H54 (cell line): Measurements from ENCODE around the gene ZNF573.

Experiments
- DNase-seq: peaks from one replicate; pipeline ENCODE4 v3.0.0; 2011; ENCODE audit warnings: low spot score, mixed read lengths; ENCODE audit not compliant: insufficient read length
- FAIRE-seq: peaks from 3 replicates; lab custom pipeline; 2011; peaks lifted over from hg19 to GRCh38; lab: Jason Lieb, UNC
- POLR2A ChIP-seq: IDR thresholded peaks from 2 replicates; pipeline ENCODE4 v1.6.1; 2011; ENCODE audit warnings: low read depth, mild to moderate bottlenecking, low read length

The ZNF573 gene

DNA sequence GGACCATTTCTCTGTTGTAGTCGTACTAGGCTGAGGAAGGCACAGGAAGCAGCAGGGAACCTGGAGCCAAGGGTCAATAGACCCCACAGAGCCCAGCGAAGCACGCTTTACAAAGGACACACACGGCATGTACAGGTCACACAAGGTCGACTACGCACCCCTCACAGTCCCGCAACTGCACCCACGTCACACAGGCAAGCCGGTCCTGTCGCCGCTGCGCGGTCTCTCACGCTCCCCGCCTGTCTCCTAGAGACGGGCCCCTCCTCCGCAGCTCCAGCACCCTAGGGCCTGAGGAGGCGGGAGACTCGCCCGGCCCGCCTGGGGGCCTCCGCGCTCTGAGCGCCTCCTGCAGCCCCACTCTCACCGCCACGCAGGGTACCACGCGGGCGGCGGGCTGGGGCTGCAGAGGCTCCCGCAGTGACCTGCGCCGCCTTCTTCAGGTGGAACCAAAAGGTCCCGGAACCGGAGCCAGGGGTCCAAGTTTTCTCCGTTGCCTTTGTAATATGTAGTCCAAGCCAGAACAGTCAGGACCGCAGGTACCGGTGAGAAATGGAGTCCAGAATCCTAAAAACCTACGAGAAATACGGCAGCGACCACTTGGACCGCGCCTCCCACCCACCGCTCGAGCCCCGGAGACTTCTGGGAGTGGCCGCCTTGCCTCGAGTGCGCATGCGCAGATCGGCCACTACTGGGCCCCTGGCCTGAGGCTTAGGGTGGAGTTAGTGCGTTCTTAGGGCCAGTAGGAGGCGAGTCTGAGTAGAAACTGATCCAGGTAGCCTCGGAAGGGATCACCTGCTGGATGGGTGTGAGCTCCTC, 60.1 kb downstream of the ZNF573 start, which contains the start of gene ZNF607:
Gene ZNF607, minus strand, starts transcription at position 651 of the 816 bp plus-strand sequence. CDS start 8,143 bp downstream, outside the sequence.
- FAIRE-seq, result peak; percentile 97

DNA sequence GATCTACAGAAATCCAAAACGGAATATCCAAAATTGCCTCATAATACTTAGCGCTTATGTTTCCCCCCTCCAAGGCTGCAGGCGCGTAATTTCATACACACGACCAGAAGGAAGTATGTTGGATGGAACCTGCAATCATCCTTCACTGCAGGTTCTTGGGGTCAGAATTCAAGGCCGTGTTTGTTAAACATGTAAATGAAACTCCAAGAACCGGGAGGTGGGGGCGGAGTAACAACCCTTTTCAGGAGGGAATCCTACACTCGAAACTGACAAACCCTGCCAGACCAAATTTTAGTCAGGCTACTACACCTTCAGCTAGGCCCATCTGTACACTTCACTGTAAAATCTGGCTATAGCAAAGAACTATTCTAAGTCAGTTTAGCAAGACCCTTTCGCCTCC, 61.1 kb downstream of the ZNF573 start:
- DNase-seq (no peak), FAIRE-seq (no peak)
- TF ChIP-seq POLR2A, result no peak

More for the DNA sequence above, 60.1 kb downstream of the ZNF573 start, which contains the start of gene ZNF607:
- peak; percentile 68; the same call in 1 of the 2 replicates for TF ChIP-seq POLR2A
- DNase-seq, result peak; percentile 97

DNA sequence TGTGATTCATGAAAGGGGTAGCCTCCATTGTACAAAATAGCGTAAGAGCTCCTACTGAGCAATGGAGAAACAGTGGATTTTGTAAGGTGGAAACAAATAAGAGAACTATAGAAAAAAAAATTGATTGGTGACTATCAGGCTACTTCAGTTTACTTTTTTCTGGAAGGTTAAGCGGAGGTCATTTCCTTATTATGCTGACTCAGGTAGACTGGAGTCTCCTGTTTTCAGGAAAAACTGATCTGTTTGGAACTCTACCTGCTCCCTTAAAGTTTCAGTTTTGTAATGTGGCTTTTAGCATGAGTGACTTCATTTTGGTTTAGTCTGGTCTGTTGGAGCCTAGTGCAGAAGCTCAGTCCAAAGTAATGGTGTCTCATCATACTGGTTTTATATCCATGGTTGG, 63.2 kb downstream of the ZNF573 start:
- FAIRE-seq, result no peak
- no peak for TF ChIP-seq POLR2A
- no peak for DNase-seq

DNA sequence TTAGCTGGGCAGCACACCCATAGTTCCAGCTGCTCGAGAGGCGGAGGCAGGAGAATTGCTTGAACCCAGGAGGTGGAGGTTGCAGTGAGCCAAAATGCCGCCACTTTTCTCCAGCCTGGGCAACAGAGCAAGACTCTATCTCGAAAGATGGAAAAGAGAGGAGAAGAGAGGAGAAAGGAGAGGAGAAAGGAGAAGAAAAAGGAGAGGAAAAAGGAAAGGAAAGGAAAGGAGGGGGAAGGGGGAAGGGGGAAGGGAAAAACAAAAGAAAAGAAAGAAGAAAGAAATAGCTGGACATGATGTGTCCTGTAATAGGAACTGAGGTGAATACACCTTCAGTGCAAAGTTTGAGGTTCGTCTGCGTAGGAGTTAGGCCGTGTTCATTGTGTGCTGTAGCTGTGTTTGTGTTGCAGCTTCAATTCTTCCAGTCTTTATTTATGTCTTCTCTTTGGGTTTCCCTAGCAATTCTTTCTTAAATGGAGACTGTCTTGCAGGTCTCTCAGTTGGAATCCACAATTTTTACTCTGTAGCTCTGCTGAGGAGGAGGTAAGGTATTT, 73.3 kb downstream of the ZNF573 start:
- FAIRE-seq (no peak), DNase-seq (no peak)
- no peak for TF ChIP-seq POLR2A

DNA sequence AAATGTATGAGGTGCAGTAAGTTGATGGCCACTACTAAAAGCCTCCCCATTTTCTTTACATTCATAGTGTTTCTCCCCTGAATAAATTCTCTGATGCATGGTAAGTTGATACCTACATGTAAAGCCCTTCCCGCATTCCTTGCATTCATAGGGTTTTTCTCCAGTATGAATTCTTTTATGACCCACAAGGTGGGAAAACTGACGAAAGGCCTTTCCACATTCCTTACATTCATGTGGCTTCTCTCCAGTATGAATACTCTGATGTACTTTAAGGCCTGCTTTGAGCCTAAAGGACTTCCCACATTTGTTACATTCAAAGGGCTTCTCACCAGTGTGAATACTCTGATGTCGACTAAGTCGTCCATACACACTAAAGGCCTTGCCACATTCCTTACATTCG, 80.3 kb downstream of the ZNF573 start:
- no peak for TF ChIP-seq POLR2A
- DNase-seq (no peak), FAIRE-seq (no peak)

DNA sequence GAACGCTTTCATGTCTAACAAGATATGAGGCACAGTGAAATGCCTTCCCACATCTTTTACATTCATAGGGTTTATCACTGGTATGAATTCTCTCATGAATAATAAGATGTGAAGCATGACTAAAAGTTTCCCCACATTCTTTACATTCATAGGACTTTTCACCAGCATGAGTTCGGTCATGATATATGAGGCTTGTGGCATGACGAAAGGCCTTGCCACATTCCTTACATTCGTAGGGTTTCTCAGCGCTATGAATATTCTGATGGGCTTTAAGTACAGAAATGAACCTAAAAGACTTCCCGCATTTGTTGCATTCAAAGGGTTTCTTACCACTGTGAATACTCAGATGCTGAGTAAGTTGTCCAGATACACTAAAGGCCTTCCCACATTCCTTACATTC, 81.2 kb downstream of the ZNF573 start:
- FAIRE-seq (no peak), DNase-seq (no peak)
- no peak for TF ChIP-seq POLR2A

DNA sequence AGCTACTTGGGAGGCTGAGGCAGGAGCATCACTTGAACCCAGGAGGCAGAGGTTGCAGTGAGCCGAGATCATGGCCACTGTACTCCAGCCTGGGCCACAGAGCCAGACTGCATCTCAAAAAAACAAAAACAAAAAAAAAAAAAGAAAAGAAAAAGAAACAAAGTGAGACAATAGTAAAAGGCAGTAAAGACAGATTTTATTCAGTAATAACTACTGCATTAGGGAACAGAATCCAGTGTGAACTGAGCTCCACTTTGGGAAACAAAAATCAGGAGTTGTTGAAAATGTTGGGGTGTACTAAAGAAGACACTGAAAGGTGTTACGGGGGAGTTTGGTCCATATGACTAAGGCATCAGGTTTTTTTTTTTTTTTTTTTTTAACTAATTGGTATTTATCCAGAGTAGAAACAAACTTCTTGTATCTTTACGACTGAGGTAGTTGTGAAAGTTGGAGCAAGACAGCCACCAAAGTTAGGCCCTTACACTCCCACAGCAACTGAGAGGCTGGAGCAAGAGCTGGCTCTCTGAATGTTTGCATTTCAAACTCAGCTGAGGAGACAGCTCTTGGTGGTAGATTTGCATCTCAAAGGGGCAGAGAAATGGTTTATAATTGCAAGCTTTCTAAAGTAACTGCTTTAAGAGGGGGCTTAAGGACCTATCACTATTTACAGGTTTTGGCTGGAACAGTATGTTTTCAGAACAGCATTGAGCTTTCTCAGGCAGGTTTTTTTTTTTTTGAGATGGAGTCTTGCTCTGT, 84.1 kb downstream of the ZNF573 start:
- no peak for FAIRE-seq
- no peak for TF ChIP-seq POLR2A
- DNase-seq, result no peak

DNA sequence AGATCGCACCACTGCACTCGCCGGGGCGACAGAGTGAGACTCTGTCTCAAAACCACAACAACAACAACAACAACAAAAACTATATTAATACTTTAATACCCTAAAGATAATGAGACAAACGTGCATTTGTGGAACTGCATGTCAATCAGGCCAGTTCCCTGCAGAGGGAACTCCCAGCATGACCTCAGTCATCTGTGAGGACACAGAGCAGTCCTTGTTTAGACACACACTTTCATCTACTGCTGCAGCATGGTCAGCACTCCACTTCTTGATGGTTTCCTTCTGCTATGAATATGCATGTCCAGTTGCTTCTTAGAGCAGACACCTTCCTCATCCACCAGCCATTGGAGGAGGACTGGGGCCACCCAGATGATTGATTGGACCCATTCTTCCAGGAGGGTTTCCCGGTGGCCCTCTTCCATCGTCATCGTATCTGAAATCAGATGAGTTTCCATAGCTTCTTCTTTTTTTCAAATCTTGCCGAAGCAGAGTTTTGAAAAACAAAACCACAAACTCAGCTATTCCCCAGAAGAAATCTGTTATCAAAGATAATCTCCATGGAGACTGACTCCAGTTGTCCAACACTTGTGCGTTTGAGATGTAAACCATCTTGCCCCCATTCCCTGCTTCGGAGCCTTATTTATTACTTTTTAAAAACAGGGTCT, 86.3 kb downstream of the ZNF573 start:
- no peak for TF ChIP-seq POLR2A
- FAIRE-seq (no peak), DNase-seq (no peak)

DNA sequence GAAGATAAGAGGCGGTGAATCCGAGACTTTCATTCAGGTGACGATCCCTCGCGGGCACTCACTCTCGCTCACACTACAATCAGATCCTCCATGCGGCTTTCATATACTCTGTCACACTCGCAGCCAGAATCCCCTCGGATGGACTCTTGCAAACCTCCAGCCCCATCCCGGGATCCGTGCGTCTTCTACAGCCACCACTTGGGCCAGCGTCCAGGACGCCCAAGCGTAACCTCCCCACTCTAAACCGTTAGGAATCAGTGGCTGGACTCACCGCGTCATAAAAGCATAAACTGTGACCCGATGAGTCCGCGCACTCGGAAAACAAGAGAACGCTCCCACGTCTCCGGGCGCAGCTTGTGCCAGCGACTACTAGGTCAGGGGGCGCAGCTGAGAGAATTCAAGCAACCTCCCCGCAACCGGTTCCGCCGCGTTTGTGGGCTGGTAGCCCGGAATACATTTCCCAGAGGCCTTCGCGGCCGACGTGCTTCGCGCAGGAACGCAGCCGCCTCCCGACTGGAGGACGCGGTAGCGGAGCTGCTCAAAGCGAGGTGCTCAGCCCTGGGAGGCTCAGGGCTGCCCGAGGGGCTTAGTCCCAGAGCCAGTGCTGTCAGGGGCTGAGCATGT, 87.4 kb downstream of the ZNF573 start:
- no peak for TF ChIP-seq POLR2A
- DNase-seq (no peak), FAIRE-seq (no peak)
